Measurements from ENCODE around the gene MTCL3.

- TF ChIP-seq YY1 (IDR thresholded peaks at IDR 0.05; ENCODE audit: extremely low read depth, insufficient replicate concordance, low read depth, low read length) (no peak), POLR2AphosphoS5 (IDR thresholded peaks at IDR 0.05; ENCODE audit: low read depth, low read length) (no peak), EGR1 (IDR thresholded peaks at IDR 0.05; ENCODE audit: low read depth) (no peak), CBX3 (IDR thresholded peaks at IDR 0.05; ENCODE audit: low read depth) (no peak), EZH2 (IDR thresholded peaks at IDR 0.05) (no peak)
- TF ChIP-seq, protein P1, sequence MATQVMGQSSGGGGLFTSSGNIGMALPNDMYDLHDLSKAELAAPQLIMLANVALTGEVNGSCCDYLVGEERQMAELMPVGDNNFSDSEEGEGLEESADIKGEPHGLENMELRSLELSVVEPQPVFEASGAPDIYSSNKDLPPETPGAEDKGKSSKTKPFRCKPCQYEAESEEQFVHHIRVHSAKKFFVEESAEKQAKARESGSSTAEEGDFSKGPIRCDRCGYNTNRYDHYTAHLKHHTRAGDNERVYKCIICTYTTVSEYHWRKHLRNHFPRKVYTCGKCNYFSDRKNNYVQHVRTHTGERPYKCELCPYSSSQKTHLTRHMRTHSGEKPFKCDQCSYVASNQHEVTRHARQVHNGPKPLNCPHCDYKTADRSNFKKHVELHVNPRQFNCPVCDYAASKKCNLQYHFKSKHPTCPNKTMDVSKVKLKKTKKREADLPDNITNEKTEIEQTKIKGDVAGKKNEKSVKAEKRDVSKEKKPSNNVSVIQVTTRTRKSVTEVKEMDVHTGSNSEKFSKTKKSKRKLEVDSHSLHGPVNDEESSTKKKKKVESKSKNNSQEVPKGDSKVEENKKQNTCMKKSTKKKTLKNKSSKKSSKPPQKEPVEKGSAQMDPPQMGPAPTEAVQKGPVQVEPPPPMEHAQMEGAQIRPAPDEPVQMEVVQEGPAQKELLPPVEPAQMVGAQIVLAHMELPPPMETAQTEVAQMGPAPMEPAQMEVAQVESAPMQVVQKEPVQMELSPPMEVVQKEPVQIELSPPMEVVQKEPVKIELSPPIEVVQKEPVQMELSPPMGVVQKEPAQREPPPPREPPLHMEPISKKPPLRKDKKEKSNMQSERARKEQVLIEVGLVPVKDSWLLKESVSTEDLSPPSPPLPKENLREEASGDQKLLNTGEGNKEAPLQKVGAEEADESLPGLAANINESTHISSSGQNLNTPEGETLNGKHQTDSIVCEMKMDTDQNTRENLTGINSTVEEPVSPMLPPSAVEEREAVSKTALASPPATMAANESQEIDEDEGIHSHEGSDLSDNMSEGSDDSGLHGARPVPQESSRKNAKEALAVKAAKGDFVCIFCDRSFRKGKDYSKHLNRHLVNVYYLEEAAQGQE (IDR thresholded peaks at IDR 0.05; ENCODE audit: low read depth), result no peak
- TF ChIP-seq, protein P2, sequence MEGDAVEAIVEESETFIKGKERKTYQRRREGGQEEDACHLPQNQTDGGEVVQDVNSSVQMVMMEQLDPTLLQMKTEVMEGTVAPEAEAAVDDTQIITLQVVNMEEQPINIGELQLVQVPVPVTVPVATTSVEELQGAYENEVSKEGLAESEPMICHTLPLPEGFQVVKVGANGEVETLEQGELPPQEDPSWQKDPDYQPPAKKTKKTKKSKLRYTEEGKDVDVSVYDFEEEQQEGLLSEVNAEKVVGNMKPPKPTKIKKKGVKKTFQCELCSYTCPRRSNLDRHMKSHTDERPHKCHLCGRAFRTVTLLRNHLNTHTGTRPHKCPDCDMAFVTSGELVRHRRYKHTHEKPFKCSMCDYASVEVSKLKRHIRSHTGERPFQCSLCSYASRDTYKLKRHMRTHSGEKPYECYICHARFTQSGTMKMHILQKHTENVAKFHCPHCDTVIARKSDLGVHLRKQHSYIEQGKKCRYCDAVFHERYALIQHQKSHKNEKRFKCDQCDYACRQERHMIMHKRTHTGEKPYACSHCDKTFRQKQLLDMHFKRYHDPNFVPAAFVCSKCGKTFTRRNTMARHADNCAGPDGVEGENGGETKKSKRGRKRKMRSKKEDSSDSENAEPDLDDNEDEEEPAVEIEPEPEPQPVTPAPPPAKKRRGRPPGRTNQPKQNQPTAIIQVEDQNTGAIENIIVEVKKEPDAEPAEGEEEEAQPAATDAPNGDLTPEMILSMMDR (IDR thresholded peaks at IDR 0.05 in 2 of 3, conservative IDR thresholded peaks at IDR 0.05 in 1 of 3; ENCODE audit: borderline replicate concordance in 1 of 3, insufficient read depth in 1 of 3, low read depth in 2 of 3, low read length in 2 of 3), result no peak
These were observed 37.5 kb downstream of the MTCL3 start for GRCh38 chr6:127481628-127482027.
